Activated CD4-positive, alpha-beta T cell treated with anti-CD3 and anti-CD28 coated beads, Interleukin-10, Interleukin-2, amounts not matched to agents 100 ng/mL and 50 ng/mL, durations not matched to agents 16 hours and 8 hours (primary cell): ENCODE measurements around the gene RRBP1.

Source experiments
- DNase-seq: peaks from one replicate; pipeline ENCODE4 v3.0.0-alpha.2; 2020

The RRBP1 gene

DNA sequence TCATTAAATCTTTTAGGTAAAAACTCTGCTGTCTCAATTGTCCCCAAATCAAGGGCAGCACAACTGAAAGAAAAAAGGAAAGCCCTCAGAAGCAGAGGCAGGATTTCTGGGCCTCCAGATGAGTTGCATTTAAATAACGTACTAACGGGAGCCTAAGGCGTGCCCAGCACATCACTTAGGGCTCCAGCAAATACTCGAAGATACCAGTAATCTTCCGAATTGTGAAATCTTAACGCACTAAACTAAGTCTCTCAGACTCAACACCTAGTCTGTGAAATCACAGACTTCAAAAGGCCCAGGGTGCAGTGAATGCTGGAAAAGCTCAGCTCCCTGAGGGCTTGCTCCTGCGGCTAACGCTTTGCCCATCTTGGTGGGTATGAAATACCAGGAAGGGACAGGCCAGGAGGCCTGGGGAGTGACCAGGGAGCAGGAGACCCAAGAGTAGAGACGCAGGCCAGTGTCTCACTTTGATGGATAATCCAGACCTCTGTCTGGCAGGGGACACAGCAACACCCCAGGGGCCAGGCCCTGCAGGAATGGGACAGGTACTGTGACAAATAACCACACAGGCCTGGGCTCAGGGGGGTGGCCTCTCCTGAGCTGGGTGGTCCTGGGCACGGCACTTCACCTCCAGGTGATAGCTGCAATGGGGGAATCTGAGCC is 36.4 kb downstream of the RRBP1 start:
- no peak for DNase-seq

DNA sequence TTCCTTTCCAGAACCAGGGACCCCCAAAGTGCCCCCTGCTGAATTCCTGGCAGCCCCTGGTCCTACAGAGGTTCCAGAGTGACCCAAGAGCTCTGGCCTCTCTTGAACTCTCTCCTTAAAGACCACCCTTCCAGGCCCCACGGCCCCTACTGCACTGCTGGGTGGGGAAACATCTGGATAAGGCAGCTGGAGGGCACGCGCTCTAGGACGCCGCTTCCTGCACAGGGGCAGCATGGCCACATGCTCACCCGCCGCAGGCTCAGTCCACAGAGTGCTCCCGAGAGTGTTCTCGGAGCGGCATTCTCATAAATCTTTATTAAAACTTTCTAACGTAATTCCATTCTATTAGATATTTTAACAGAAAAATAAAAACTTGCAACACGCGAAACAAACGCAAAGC is 37.0 kb downstream of the RRBP1 start:
- DNase-seq: no peak

DNA sequence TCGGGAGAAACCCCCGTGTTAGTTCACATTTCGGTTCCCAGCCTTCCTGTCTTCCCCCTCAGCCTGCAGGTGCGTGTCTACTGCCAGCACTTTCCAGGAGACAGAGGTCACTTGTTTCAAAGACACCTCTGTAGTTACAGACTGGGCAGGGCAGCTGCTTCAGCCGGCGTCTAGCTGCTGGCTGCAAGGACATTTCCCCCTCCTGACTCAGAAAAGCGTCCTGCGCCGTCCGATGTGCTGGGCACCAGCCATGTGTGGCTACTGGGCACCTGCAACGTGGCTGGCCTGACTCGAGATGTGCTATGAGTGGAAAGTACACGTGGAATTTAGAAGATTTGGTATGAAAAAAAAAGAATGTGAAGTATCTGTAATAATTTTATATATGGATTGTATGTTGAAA is 37.6 kb downstream of the RRBP1 start:
- DNase-seq: no peak

DNA sequence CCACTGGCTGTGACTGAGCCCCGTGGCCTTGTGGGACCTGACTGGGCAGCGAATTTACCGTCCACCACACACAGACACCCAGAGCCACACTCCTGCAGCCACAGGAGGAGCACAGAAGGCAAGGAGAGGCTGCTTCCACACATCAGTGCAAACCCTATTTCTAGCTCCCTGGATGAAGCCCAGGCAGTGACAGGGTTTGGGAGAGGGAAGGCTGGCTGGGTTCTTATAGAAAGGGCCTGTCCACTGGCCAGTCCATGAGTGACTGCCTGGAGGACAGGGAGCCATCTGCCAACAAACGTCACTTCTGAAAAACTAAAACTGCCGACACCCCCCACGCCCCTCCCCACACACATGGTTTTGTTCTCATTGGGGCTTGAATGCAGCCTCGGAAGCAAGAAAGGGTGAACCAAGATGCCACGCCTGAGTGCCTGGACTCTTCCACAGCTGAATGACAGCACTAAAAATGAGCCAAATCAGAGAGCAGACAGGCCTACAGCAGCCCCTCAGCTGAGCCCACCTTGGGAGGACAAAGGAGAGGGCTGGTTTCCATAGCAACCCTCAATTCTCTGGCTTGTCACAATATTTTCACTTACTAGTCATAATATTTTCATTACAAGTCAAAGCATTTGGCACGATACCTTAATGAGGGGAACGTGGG is 38.4 kb downstream of the RRBP1 start:
- no peak for DNase-seq

DNA sequence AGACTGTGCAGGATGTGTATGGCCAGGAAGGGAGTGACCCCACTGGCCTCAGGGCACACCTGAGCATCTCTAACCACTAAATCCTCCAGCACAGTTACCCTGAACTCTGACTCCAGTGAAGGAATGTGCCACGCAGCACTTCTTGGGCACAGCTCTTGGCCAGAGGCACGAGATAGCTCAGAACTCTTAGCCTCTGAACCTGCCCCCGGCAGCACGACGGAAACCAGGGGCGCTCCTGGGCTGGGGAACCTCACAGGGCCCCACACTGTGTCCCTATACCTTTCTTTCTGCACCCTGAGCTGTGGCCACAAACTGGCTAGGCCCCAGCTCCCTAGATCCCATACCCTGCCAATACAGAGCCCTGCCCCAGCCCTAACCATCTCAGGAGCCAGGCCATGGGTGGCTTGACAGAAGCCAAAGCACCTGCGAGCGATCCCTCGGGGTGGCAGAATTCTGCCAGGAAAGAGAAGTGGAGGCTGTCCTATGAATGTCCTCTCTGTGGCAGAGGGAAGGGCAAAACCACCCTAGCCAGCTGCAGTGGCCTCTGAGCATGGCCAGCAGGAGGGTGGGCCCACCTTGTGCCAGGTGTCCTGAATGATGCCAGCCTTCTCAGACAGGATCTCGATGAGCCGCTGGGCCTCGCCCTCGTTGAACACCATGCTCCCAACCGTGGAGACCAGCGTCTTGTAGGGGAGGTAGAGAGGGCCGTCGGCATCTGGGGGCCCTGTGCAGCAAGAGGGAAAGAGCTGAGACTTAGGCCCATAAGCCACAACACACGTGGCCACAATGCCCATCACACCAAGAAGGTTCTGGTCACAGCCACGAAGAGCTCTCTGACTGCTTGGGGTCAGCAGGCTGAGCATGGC is 39.4 kb downstream of the RRBP1 start:
- DNase-seq: no peak

DNA sequence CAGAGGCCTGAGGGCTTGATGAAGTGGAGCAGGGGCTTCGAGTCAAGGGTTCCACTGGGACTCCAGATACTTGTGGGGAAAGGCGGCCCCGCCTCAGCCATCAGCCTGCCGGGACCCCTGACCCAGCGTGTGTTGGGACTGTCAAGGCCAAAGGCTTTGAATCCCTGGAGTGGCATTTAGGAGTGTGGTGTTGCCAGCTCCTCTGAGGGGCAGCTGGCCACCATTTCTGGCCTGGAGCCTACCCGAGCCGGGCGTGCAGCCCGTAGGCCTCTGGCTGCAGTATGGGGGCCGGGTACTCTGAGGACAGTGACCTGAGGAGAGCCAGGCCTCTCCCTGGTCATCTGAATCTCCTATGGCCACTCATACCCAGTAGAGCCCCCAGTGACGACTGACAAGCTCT is 40.0 kb downstream of the RRBP1 start:
- DNase-seq: no peak

DNA sequence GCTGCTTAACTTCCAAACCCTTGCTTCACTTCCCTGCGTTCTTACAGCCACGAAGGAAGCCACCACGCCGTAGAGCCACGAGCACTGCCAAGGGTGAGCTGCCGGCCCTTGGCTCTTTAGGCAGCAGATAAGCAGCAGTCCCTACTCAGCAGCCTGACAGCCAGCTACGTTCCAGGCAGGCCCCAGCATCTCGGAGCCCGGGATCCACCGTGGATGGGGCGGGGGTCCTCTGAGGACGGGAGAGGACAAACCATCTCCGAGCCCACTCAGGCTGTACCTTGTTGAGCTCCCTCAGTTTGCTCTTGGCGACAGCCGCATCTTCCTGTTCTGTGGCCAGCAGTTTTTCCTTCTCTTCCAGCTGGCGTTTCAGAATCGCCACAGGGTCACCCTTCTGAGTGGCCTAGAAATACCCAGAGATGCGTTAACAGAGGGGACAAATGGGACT is 40.5 kb downstream of the RRBP1 start:
- DNase-seq: no peak

DNA sequence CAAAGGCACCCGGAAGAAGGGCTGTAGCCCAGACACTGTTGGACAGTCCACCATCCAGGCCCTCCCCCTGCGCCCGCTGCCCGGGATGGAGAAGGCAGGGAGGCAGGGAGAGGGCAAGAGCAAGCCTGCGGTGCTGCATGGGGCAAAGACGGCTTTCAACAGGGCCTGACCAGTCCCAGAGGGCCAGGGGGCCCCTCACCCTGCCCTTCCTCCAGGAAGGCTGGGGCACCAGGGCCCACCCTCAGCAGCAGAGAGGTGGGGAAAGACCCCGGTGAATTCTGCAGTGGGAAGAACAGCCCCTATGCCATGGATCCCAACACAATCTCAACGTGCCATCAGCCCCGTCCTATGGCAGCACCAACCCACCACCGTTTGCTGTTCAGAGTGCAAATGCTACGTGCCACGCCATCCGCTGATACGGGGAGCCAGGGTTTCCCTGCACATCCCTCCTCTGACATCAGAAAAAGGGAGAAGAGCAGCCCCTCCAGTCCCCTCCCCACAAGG is 41.1 kb downstream of the RRBP1 start:
- no peak for DNase-seq

DNA sequence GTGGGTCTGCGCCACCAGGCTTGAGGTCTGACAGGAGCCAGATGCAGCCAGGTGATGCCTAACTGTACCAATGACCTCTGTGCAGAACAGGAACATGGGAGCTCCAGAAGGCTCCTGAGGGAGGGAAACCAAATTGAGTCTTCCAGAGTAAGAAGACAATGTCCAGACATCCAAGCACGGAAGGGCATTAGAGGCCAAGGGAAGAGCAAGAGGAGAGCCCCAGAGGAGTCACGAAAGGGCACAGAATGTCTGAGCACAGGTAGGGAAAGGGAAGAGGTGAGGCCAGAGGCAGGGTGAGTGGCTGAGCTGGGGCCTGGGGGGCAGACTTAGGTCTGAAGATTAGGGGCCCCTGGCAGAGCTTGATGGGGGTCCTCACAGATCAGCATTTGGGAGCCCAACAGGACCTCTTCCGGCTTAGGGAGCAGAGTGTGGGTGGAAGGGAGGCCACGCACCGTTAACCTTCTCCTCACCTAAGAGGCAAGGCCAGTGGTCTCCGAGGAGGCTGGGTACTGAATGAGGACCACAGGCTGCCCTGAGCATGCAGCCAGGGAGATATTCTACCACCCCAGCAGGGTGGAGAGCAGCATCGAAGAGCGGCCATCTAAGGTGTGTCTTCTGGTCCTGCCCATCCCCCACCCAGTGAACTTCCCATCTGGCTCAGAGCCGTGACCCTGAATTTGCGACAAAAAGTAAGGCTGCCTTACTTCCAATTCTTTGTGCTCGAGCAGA is 41.7 kb downstream of the RRBP1 start:
- no peak for DNase-seq

DNA sequence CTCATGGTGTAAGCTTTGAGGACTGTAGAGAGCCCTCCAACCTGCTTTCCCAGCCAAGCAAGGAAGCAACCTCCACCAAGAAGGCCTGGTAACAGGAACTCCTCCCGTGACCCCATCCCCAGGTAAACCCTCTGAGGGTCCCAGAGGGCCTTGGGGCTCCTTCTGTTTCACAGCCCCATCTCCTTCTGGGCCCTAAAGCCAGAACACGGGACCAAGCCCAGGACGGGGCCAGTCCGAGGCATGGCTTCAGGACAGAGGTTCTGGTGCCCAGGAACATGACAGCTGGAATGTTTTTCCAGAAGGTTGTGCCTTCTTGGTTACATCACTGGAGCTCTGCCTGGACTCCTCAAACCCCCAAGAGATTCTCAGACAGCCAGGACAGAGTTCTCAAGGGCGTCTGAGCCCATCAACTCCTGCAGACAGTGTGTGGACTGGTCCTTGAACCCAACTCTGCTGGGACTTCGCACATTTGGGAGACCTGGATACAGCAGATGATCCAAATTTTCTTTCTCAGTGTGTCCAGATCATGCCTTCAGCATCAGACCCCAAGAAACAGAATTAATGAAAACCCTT is 43.1 kb downstream of the RRBP1 start:
- no peak for DNase-seq

DNA sequence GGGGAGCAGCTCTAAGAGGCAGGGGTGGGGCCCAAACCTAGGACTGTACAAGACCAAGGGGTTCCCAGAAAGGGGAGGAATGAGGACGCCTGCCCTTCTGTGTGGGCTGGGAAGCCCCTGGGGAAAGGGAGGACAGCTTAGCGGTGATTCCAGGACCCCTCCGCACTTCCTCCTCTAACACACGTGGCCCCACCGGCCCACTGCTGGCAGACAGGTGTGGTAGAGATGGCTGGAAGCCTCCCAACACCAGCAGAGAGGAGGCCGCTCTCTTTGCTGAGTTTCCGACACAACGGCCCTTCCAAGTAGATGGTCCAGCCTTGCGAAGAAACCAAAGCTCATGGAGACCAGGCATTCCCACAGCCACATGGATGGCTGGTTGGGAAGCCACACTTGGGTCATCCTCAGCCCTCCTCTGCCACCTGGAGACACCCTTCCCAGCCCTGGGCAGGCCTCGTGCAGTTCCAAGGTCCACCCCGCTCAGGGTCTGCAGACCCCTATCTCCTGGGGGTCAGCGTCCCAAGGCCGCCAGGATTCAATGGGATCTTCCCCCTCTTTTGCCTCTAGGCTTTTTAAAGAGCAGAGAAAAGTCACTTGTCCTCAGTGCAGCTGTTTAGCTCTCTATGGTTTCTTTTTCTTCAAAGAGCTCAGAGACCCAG is 43.9 kb downstream of the RRBP1 start:
- DNase-seq: no peak

DNA sequence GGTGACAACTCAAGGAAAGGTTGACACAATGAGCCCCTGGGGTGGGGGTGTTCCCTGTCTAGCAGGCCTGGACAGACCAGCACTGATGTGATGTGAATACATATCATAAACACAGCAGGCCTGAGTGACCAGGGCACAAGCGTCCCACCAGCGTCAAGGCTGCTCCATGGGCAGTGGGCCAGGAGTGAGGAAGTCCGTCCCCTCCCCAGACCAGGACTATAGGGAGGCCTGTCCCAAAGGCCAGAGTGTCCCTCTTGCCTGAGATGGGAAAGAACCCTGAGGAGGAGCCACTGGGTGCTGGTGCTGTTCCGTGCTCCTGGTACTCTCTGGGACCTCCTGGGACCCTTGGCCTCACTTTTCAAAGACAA is 44.6 kb downstream of the RRBP1 start:
- no peak for DNase-seq

DNA sequence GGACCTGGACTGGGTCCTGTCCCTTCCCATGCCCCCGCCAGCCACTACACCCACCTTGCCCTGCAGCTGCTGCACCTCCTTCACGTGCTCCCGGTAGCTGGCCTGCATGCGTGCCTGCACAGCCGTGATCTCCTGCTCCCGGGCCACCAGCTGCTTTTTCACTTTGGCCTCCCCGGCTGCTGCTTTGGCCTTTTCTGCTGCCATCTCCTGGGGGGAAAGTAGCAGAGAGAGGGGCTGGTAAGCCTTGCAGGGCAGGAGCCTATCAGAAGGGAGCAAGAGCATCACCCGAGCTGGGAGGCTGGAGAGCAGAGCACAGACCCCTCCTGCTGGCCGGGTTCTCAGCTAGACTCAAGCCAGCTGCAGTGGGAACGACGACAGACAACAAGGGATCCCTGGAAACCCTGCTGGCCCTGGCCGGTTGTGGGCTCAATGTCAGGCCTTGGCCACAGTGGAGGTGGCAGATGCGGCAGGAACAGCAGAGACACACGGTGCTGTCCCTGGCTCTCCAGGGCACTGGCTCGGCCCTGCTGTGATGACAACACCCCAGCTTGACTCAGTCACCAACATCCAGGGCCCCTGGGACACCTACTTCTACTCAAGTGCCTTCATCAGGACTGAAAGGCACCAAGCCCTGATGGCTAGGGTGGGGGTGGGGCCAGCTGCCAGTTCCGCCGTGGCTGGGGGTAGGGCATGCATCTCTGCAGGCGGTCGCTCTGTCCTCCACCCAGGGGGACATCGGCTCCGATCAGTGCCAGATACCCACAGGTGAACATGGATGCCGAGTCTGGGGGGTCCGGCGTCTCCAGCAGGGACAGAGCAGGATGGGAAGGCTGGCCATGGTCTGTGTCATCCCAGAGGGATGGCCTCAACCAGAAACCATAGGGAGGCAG is 45.3 kb downstream of the RRBP1 start:
- no peak for DNase-seq

DNA sequence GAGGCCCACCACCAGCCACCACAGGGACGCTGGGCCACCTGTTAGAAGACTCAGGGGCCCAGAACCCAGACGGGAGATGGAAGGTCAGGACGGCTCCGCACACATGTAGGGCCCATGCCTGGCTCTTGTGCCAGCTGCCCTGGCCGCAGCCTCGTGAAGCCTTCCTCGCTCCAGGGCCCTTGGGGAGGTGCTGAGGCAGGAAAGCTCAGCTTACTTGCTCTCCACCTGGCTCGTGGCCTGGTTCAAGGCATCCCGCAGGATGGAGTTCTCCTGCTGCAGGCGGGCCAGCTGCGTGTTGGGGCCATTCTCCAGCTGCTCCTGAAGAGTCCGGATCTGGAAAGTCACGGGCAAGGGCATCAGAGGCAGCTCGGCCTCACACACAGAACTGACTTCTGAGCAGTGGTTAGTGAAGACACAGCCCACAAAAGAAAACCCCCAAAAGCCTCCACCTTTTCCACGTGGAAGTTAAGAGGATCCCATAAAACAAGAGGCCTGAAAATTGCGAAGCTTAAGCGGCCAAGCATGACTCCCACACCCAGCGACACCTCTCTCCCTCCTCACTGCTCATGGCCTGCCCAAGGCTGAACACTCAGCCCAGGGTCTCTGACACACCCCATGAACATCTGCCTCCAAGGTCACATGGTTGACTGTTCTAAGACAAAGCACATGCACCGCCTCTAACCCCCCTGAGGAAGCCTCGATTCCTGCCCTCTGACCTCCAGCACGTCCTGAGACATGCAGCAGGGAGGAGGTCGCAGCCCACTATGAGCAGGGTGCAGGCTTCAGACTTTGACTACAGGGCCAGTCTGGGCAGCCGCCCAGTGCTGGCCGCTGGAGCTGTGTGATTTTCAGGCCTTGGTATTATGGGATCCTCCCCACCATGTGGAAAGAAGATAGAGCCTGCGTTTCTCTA is 46.5 kb downstream of the RRBP1 start:
- no peak for DNase-seq

DNA sequence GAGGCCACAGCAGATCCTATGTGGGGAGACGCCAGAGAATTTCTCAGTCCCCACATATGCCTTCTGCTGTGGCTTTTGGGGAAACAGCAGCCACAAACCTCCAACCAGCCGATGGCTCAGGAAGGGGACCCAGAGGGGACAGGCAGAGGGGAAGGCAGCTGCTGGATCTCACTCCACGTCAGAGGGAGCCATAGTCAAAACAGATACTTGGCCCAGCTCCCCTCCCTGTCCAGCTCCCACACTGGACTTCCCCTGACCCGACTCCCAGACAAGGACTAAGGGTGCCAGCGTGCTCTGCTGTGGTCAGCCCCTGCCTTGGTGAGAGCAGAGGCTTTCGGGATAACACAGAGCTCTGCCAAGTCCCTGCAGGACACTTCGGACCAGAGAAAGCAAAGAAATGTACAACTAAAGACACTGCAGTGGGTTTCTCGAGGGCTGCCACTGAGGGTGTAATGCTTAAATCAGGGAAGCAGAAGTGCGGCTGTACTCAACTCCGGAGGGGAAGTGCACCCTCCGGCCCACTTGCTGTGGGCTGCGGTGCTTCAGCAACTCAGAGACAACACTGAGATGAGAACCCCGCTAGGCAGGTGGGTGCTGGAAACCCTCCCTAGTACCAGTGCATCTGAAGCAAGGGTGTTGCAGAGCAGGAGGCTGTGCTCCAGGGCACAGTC is 47.2 kb downstream of the RRBP1 start:
- DNase-seq: no peak

DNA sequence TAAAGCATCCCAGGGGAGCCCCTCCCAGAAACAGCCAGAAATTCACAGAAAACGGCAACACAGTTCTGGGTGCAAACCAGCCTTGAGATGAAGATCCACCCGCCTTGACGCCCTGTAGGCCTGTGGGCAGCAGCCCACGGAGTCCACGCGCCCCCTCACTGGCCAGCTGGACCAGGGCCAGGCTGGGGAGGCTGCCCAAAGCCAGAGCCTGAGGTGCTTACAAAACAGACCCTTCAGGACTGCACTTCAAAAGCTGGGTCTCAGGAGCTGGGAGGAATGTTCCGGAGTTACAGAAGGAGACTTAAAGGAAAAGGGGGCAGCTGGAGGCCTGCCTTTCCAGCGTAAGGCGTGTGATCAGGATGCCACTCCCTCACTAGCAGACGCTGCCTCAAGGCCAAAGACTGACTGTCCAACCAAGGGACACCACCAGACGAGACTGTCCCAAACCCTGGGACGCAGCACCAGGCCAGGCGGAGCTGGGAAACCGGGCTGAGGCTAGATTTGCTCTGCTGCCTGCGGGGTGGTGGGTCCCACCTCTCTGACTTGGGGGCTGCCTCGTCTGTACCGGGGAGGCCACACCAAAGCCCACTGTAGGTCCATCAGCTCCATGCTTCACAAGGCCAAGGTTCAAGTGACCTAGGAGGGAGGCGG is 48.1 kb downstream of the RRBP1 start:
- no peak for DNase-seq

DNA sequence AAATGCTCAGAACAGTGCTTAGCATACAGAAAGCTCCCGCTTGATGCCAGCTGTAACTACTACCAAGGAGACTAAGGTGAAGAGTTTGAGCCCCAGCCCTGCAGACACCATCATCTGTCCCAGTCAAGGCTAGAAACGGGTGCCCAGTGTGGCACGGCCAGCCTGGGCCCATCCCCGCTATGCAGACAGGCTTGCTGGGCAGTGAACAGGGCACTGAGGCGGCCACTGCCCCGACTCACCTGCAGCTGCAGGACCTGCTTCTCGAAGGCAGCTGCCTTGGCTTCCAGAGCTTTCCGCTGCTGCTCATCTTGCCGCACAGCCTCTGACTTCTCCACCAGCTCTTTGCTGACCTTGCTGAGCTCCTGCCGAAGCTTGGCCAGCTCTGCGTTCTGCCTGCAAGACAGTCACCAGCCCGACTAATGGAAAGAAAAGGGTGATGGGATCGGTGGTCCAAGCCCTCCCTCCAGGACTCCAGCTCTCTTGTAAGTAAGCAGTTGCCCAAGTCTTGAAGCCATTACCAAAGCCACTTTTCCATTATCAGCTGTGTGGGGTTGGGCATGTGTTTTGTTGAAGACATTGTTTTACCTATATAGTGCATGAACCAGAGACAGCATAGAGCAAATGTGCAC is 48.7 kb downstream of the RRBP1 start:
- DNase-seq: no peak

DNA sequence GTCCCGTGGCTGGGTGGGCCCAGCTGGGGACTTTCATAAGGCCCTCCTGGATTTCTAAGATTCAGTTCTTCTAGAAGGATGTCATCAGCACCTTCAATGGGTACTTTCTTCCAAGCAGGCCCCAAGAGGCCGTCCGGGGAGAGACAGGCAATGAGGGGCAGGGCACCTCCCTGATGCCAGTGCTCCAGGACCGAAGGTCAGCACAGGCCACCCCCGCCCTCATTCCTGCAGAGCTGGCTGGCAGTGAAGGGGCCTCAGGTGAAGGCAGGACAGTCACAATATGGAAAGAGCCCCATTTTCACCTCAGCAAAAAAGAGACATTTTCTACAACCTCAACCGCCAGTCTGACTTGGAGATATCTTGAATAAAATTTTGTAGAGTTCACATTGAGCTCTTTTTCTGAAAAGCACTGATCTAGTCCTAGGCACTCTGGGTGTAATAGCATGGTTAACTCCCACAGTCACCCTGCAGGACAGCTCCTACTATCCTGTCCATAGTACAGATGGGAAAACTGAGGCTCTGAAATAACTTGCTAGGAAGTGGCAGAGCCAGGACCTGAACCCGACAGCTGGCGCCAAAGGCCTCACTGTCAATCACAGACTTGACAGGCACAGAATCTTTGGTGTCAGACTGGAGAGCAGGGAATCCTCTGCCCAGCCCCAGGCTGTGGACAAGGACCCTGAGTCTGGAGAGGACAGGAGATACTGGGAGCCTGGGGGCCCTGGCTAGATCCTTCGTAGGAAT is 50.3 kb downstream of the RRBP1 start:
- DNase-seq: no peak
